HEK293 (cell line): ENCODE data around the gene OPN1LW.

Experiments used
- CTCF ChIA-PET: fragments of 350-600 bp; formaldehyde crosslinking; extraction: SDS; loops from one replicate; lab custom pipeline; 2021; ENCODE audit warnings: antibody characterized with exemption; lab: Yijun Ruan, JAX
- POLR2A ChIA-PET: fragments of 300-600 bp; formaldehyde crosslinking; extraction: SDS; loops from one replicate; lab custom pipeline; 2020; ENCODE audit warnings: antibody characterized with exemption, inconsistent platforms; lab: Yijun Ruan, JAX
- H3K27ac ChIP-seq: fragments of 200-500 bp; sonication (Bioruptor generic); 2 replicates; pipeline ENCODE4 v1.5.1; 2014; ENCODE audit warnings: low read depth, low read length, control low read depth, inconsistent platforms; ENCODE audit errors: extremely low read depth
- H3K36me3 ChIP-seq, 2 experiments: fragments of 200-500 bp in 1 of 2; sonication (Bioruptor generic) in 1 of 2; 1 replicate in 1 of 2; 2 replicates in 1 of 2; pipeline ENCODE4 v1.5.1; 2014 to 2017; ENCODE audit warnings: inconsistent platforms in 2 of 2, low read length in 2 of 2; ENCODE audit not compliant: control insufficient read depth in 2 of 2, insufficient read depth in 1 of 2
- H3K4me1 ChIP-seq: fragments of 200-500 bp; sonication (Bioruptor generic); 2 replicates; pipeline ENCODE4 v1.5.1; 2014; ENCODE audit warnings: mild to moderate bottlenecking, low read length, inconsistent platforms; ENCODE audit not compliant: control insufficient read depth, insufficient read depth
- H3K4me3 ChIP-seq: 2 replicates; pipeline ENCODE4 v1.5.1; 2011; ENCODE audit warnings: low read depth, mild to moderate bottlenecking, control low read depth, low read length, moderate library complexity
- H3K9me3 ChIP-seq: fragments of 200-500 bp; sonication (Bioruptor generic); 2 replicates; pipeline ENCODE4 v1.5.1; 2014; ENCODE audit warnings: low read depth, low read length, inconsistent platforms; ENCODE audit not compliant: control insufficient read depth, insufficient read depth
- ZBTB11 ChIP-seq: fragments of 450-650 bp; formaldehyde crosslinking; conservative IDR thresholded peaks from 2 replicates; pipeline ENCODE4 v1.5.1; 2016; ENCODE audit warnings: low read depth, missing biosample characterization, missing genetic modification characterization
- ZBTB20 ChIP-seq: fragments of 450-650 bp; formaldehyde crosslinking; IDR thresholded peaks from 2 replicates; pipeline ENCODE4 v1.5.1; 2016; ENCODE audit warnings: missing biosample characterization, missing genetic modification characterization
- ZBTB21 ChIP-seq: fragments of 450-650 bp; formaldehyde crosslinking; IDR thresholded peaks from 2 replicates; pipeline ENCODE4 v1.5.1; 2017; ENCODE audit warnings: missing biosample characterization, missing genetic modification characterization
- ZNF114 ChIP-seq: fragments of 450-650 bp; formaldehyde crosslinking; IDR thresholded peaks from 2 replicates; pipeline ENCODE4 v1.5.0; 2017; ENCODE audit warnings: missing biosample characterization, missing genetic modification characterization
- ZNF146 ChIP-seq: fragments of 450-650 bp; formaldehyde crosslinking; IDR thresholded peaks from 2 replicates; pipeline ENCODE4 v1.5.1; 2016; ENCODE audit warnings: missing biosample characterization, missing genetic modification characterization
- ZNF169 ChIP-seq: fragments of 450-650 bp; formaldehyde crosslinking; IDR thresholded peaks from 2 replicates; pipeline ENCODE4 v1.5.1; 2016; ENCODE audit warnings: missing biosample characterization, missing genetic modification characterization
- ZNF174 ChIP-seq: fragments of 450-650 bp; formaldehyde crosslinking; IDR thresholded peaks from 2 replicates; pipeline ENCODE4 v1.5.0; 2017; ENCODE audit warnings: missing biosample characterization, mild to moderate bottlenecking, missing genetic modification characterization
- ZNF449 ChIP-seq: fragments of 450-650 bp; formaldehyde crosslinking; IDR thresholded peaks from 2 replicates; pipeline ENCODE4 v1.5.1; 2017; ENCODE audit warnings: missing biosample characterization, mild to moderate bottlenecking, missing genetic modification characterization, moderate library complexity
- ZNF658 ChIP-seq: fragments of 450-650 bp; formaldehyde crosslinking; IDR thresholded peaks from 2 replicates; pipeline ENCODE4; 2016; ENCODE audit warnings: missing biosample characterization, missing genetic modification characterization
- ZNF677 ChIP-seq: fragments of 450-650 bp; IDR thresholded peaks from 2 replicates; pipeline ENCODE4 v1.5.0; 2018; ENCODE audit warnings: missing biosample characterization, mild to moderate bottlenecking, missing genetic modification characterization, moderate library complexity
- ZNF701 ChIP-seq: fragments of 450-650 bp; formaldehyde crosslinking; IDR thresholded peaks from 2 replicates; pipeline ENCODE4 v1.5.1; 2016; ENCODE audit warnings: missing biosample characterization, missing genetic modification characterization
- ZNF785 ChIP-seq: fragments of 450-650 bp; formaldehyde crosslinking; IDR thresholded peaks from 2 replicates; pipeline ENCODE4 v1.5.1; 2016; ENCODE audit warnings: missing biosample characterization, missing genetic modification characterization
- ZSCAN4 ChIP-seq: fragments of 450-650 bp; formaldehyde crosslinking; IDR thresholded peaks from 2 replicates; pipeline ENCODE4 v1.5.1; 2017; ENCODE audit warnings: missing biosample characterization, missing genetic modification characterization

OPN1LW gene

GRCh38 chrX:154115750-154116149, 28.3 kb upstream of the OPN1LW start:
- CTCF ChIA-PET, result interaction anchor here (1.0 kb wide), 1 partner anchor 13 kb away, joined by 3 read pairs; no protein-coding TSS in a partner anchor
- TF ChIP-seq ZNF785 (tag by site-specific recombination) (no peak), ZNF449 (no peak), ZSCAN4 (tag by site-specific recombination) (peak; percentile 92), ZNF114 (tag by site-specific recombination) (no peak)
- POLR2A ChIA-PET, result no interaction called here
- Histone ChIP-seq H3K4me3 (no peak overlapping the region), H3K36me3 (no peaks in the 10 kb centered on the region), H3K9me3 (no peaks in the 10 kb centered on the region; the same call in 1 of the 2 replicates), H3K27ac (no peak overlapping the region), H3K4me1 (no peaks in the 10 kb centered on the region)

GRCh38 chrX:154116426-154117211, 27.4 kb upstream of the OPN1LW start:
- TF ChIP-seq ZBTB21 (tag by site-specific recombination) (no peak), ZNF174 (tag by site-specific recombination) (no peak), ZNF701 (tag by site-specific recombination) (no peak), ZNF658 (tag by site-specific recombination) (no peak), ZBTB20 (tag by site-specific recombination) (no peak), ZBTB11 (tag by site-specific recombination) (no peak), ZNF169 (tag by site-specific recombination) (no peak), ZSCAN4 (tag by site-specific recombination) (no peak)
- TF ChIP-seq, all 188 proteins: peak for 0
- CTCF ChIA-PET, result interaction anchor here (1.0 kb wide), 1 partner anchor 14 kb away, joined by 3 read pairs; no protein-coding TSS in a partner anchor
- Histone ChIP-seq H3K4me1 (no peaks in the 10 kb centered on the region), H3K27ac (no peak overlapping the region), H3K36me3 (no peaks in the 10 kb centered on the region), H3K9me3 (no peaks in the 10 kb centered on the region; the same call in 1 of the 2 replicates), H3K4me3 (no peak overlapping the region)
- POLR2A ChIA-PET, result no interaction called here

- Histone ChIP-seq H3K27ac (no peak overlapping the region), H3K36me3 (no peaks in the 10 kb centered on the region), H3K4me3 (no peak overlapping the region), H3K9me3 (no peaks in the 10 kb centered on the region; the same call in 1 of the 2 replicates), H3K4me1 (no peaks in the 10 kb centered on the region)
- ChIA-PET POLR2A (no interaction called here), CTCF (no interaction called here)
- TF ChIP-seq ZNF677 (no peak), ZNF146 (tag by site-specific recombination) (peak; percentile 57)
Measured at GRCh38 chrX:154117566-154117965, 26.5 kb upstream of the OPN1LW start.
